DMS53 treated with DMSO at 0.1 percent for 48 hours (cell line): ENCODE data around the gene PCNX2.
A peak's percentile ranks its signal among the peaks of the same experiment; 100 is the strongest.
"Not testable (repeated sequence)": the region's sequence is repeated elsewhere in the genome, so short reads cannot be mapped to it uniquely, and the experiment has no call there.

Experiments used
- DNase-seq: peaks from one replicate; lab custom pipeline; 2025; ENCODE audit not compliant: unreplicated experiment; lab: John Stamatoyannopoulos, UW

Gene PCNX2

GRCh38 chr1:233170741-233171140, 124.8 kb downstream of the PCNX2 start:
- no peak for DNase-seq

- DNase-seq, result no peak
Measured at GRCh38 chr1:233168384-233168783, 127.1 kb downstream of the PCNX2 start.

GRCh38 chr1:233166896-233167295, 128.6 kb downstream of the PCNX2 start:
- no peak for DNase-seq

GRCh38 chr1:233163696-233164095, 131.8 kb downstream of the PCNX2 start:
- no peak for DNase-seq

GRCh38 chr1:233158322-233158721, 137.2 kb downstream of the PCNX2 start:
- no peak for DNase-seq

- no peak for DNase-seq
Measured at GRCh38 chr1:233157245-233157644, 138.3 kb downstream of the PCNX2 start.

- DNase-seq, result no peak
Measured at GRCh38 chr1:233151861-233152260, 143.7 kb downstream of the PCNX2 start.

- DNase-seq, result no peak
Measured at GRCh38 chr1:233144434-233144833, 151.1 kb downstream of the PCNX2 start.

GRCh38 chr1:233143241-233143640, 152.3 kb downstream of the PCNX2 start:
- no peak for DNase-seq

GRCh38 chr1:233140974-233141373, 154.6 kb downstream of the PCNX2 start:
- DNase-seq, result no peak

GRCh38 chr1:233140499-233140898, 155.0 kb downstream of the PCNX2 start:
- no peak for DNase-seq

- DNase-seq, result no peak
Measured at GRCh38 chr1:233138788-233139585, 156.5 kb downstream of the PCNX2 start.

GRCh38 chr1:233135833-233136232, 159.7 kb downstream of the PCNX2 start:
- no peak for DNase-seq

- no peak for DNase-seq
Measured at GRCh38 chr1:233132445-233132844, 163.1 kb downstream of the PCNX2 start.

GRCh38 chr1:233129031-233129430, 166.5 kb downstream of the PCNX2 start:
- DNase-seq, result not testable (repeated sequence)

- DNase-seq, result no peak
Measured at GRCh38 chr1:233127157-233127556, 168.4 kb downstream of the PCNX2 start.

- no peak for DNase-seq
Measured at GRCh38 chr1:233122779-233123178, 172.7 kb downstream of the PCNX2 start.

- no peak for DNase-seq
Measured at GRCh38 chr1:233121947-233122559, 173.5 kb downstream of the PCNX2 start.

GRCh38 chr1:233114860-233115259, 180.7 kb downstream of the PCNX2 start:
- DNase-seq, result no peak

GRCh38 chr1:233114159-233114558, 181.4 kb downstream of the PCNX2 start:
- DNase-seq, result no peak

GRCh38 chr1:233113009-233113879, 182.3 kb downstream of the PCNX2 start:
- peak; percentile 94 for DNase-seq
